CD4-positive, alpha-beta T cell treated with Interleukin-21 for 1 hour (primary cell): ENCODE measurements around the gene RIPOR3.

Experiments
- DNase-seq: peaks from one replicate; pipeline ENCODE4 v3.0.0-alpha.2; 2020

RIPOR3 gene

DNA sequence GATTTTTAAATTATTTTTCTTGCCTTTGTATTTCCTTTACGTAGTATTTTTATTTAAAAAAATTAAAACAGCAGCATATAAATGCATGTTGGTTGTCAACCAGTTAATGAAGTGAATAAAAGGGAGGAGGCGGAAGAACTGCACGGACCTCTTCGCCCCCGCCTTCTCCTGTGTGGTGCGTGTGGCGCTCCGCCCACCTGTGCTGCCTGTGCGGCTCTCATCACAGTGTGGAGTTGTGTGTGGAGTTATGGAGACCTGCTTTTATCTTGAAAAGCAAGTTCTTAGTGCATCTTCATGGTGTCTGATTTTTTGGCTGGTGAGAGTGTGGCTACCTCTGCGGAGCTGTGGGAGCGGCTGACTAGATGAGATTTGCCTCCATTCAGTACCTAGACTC, 122.8 kb downstream of the RIPOR3 start:
- no peak for DNase-seq

DNA sequence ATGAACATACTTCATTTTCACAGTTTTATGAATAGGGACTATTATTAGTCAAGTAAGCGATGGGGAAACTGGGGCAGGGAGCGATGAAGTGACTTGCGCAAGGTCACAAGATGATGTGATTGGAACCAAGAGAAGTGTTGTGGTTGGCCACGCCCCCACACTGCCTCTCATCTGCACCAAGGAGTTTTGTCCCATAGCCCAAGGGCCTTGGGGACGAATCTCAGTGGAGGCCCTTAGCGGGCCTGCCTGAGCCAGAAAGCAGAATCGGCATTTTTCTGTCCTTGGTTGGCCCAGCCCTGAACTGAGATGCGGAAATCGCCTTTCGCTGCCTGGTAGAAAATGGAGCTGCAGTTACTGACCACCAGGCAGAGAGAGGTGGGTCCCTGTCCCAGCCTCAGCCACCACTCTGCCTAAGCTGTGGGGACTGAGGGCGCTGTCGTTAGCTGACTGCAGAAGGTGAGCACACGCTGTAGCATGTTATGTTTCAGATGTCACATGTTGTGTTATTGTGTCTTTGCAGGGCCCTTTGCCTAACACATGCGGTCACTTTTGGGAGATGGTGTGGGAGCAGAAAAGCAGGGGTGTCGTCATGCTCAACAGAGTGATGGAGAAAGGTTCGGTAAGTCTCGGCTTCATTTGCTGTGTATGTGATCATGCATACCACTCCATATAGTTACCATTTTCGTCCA, 123.3 kb downstream of the RIPOR3 start:
- DNase-seq = no peak

DNA sequence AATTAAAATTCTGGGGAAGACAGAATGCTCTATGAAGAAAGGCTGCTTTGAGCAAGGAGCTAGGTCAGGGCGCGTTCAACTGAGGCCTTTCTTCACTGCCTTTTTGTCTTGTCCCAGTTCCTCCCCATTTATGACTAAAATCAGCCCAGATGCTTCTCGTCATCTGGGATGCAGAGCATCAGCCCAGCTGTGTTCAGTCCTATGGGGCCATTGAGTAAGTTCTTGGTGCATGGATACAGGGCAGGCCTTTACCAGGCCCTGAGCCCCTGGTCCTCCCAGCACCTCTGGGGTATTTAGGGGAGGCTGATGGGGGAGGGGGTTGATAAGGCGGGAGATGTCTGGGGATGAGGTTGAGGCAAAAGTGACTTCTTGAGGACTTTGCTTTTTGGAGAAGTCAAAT, 125.5 kb downstream of the RIPOR3 start:
- DNase-seq = no peak

DNA sequence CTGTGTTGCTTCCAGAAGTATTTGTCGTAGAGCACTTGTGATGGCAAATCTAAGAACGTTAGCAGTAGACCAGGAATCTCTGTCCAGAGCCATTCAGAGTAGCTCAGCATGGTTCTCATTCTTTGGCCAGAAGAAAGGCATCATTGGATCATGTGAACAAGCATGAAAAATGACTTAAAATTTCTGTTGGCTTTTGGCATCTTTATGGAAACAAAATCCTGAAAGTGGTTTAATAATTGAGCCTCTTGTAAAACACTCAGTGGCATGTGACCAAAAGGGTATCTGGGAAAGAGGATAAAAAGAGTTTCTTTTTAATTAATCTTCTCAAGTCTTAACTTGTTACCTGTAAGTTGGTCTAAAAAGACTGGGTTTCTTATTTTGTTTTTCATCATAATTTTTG, 126.0 kb downstream of the RIPOR3 start:
- no peak for DNase-seq

DNA sequence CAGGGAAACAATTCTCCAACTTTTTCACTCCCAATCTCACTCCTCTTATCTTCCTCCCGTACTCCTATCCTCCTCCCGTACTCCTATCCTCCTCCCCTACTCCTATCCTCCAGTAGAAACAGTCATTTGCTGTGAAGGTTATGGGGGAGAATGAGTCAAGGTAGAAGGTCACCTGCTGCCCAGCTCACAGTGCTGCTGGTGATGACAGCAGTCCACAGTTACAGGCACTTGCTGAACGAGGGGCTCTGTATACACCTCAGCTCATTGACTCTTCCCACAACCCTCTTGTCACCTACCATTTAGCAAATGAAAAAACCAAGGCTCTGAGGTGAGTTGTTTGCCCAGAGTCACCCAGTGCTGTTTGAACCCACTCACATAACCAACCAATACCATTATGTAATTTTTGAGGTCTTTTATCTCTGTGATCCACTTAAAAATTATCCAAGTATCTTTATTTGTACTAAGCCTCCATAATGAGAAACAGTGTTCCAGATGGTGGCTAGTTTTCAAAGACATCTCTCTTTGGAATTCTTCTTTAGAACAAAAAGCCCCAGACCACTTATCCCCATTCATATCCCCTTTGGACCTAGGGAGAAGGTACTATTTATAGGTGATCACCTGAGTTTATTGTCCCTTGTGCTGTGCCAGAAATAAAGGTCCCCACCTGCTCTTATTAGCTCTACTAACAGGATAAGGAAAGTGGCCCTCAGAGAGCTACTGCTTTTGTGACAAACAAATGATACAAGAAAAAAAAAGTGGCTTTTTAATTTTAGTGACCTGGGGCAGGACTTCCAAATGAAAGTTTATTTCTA, 128.0 kb downstream of the RIPOR3 start:
- no peak for DNase-seq

DNA sequence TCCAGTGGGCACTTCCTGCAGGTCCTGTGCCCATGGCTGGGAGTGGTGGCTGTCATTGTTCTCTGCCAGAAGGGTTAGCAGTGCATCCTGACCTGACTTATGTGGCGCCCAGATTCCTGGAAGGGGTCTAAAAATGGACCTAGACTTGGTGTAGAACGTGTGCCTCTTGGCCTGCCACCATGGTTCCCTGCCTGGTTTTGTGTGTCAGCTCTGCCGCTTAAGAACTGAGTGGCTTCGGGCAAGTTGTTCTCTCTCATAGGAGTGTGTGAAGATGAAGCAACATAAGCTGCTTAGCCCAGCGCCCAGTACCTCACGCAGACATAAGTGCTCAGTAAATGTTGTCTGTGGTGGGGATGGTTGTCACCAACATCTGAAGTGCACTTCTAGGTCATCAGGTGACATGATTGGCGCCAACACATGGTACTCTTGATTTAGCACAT, 129.1 kb downstream of the RIPOR3 start:
- DNase-seq = no peak

DNA sequence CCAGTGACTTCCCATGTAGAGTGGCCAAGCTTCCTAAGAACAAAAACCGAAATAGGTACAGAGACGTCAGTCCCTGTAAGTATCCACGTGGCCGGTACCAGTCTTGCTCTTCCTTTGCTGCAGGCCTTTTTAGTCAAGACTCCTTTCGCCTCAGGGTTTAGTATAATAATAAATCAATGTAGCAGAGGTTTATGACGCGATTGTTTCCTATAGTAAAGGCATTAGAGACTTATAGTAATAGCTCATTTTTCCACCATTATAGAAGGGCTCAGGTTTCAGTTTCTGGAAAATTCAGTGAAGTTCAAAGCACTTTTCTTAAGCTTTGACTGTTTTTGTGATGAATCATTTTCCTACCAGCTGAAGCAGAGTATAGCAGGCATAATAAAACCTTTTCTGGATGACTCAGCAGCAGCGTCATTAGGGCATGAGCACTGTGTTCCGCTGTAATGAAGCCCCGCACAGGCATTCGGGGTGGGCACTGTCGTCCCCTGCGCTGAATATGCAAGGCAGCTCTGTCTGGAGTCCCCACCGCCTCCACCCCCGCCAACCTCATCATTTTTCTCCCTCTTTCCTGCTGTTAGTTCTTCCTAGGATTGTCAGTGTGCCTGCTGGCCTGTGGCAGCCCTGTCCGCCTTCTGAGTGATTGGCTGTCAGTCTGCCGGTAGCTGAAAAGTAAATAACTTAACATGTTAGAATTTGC, 129.8 kb downstream of the RIPOR3 start:
- no peak for DNase-seq

DNA sequence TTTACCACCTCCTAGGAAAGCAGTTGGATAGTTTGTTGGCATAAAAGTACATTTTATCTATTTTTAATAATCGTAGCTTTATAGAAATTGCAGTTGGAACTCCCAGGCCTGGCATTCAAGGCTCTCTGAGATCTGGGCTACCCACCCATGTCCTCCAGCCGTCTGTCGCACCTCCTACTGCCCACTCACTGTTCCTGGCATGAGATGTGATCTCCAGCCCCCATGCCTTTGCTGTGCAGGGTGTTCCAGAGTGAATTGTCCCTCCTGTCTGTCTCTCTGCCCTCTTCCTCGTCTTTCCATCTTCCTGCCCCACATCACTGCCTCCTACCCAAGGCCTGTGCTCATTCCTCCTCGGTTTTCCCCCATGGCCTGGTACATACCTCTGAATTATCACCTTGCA, 130.5 kb downstream of the RIPOR3 start:
- no peak for DNase-seq

DNA sequence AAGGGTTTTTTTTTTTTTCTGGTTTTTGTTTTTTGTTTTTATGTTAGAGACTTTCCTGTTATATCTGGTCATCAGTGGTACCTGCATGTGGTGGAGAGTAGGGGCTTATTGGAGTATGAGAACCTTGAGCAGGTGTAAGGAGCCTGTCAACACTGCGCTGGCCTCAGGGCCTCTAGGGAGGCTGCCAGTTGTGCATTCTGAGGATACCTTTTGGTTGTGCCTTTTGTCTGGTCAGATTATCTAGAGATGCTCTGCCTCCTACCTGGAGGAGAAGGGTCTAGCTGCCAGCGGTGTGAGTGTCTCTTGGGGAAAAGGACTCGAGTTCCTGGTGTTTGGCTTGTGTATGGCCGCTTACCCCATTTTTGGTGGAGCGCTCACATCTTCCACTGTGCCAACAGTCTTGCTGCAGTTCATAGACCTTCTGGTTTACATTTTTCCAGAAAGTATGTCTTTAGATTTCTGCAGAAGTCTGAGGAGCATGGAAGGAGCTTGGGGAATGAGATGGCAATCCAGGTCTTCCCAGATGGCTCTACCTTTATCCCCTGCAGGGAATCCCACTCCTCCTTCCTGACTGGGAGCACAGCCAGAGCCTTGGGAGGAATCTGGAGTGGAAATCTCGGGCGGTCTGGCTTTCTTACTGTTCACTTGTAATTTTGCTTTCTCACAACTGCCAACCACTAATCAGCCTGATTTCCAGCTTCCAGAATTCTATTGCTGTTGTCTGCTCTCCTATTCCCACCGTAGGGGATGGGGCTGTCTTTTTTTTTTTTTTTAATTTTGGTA, 131.3 kb downstream of the RIPOR3 start:
- no peak for DNase-seq

DNA sequence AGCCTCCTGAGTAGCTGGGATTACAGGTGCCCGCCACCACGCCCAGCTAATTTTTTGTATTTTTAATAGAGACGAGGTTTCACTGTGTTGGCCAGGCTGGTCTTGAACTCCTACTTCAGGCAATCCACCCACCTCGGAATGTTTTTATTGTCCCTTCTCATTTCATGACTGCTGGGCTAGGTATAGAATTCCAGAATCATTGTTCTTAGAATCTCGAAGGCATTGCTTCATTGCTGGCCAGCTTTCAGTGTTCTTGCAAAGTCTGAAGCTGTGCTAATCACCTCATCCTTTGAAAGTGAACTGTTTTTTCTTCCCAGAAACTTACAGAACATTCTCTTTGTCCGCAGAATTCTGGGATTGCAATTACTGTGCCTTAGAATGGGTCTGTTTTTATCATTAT, 132.2 kb downstream of the RIPOR3 start:
- no peak for DNase-seq

DNA sequence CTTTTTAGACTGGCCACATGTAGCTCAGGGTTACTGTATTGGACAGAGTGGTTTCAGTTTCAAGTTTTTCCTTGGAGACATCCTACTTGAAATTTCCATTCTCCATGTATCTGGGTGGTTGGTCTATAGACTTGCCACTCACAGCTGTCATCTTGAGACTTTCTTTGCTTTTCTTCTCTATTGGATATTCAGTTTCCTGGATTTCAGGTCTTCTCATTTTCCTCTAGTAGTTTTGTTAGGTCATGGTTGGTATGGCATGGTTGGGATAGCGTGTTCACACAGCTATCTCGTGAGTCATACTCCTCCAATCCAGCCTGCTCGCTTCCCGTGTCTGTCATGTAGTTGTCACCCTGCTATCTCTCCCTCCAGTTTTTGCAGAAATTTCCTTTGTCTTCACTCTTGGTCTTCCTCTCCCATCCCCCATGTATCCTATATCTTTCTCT, 132.8 kb downstream of the RIPOR3 start:
- no peak for DNase-seq

DNA sequence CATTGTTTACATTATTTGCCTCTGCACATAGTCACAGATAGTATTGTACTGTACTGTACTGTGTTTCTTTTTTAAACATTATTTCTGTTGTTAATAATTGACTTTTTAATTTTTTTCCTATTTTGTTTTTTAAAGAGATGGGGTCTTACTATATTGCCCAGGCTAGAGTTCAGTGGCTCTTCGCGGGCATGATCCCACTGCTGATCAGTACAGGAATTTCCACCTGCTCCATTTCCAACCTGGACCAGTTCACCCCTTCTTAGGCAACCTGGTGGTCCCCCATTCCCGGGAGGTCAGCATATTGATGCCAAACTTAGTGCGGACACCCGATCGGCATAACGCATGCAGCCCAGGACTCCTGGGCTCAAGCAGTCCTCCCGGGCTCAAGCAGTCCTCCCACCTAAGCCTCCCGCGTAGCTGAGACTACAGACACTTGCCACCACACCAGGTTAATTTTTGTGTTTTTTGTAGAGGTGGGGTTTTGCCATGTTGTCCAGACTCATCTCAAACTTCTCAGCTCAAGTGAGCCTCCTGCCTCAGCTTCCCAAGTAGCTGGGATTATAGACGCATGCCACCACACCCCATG, 133.7 kb downstream of the RIPOR3 start:
- DNase-seq = no peak

DNA sequence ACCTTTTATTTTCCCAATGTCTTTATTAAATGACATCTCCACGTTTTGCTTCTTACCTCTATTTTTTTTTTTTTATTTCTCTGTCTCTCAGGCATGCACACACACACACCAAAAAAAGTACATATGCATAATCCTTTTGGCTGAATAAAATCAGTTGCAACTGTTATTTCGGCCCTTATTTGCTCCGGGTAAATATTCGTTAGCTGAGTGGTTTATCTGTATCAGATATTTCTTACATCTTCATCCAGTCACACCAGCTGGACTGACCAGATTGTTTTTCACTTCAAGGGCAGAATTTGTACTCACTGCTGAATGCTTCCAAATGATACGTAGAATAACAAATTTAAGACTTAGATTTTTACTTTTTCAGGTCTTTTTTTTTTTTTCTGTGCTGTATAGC, 135.7 kb downstream of the RIPOR3 start:
- no peak for DNase-seq

DNA sequence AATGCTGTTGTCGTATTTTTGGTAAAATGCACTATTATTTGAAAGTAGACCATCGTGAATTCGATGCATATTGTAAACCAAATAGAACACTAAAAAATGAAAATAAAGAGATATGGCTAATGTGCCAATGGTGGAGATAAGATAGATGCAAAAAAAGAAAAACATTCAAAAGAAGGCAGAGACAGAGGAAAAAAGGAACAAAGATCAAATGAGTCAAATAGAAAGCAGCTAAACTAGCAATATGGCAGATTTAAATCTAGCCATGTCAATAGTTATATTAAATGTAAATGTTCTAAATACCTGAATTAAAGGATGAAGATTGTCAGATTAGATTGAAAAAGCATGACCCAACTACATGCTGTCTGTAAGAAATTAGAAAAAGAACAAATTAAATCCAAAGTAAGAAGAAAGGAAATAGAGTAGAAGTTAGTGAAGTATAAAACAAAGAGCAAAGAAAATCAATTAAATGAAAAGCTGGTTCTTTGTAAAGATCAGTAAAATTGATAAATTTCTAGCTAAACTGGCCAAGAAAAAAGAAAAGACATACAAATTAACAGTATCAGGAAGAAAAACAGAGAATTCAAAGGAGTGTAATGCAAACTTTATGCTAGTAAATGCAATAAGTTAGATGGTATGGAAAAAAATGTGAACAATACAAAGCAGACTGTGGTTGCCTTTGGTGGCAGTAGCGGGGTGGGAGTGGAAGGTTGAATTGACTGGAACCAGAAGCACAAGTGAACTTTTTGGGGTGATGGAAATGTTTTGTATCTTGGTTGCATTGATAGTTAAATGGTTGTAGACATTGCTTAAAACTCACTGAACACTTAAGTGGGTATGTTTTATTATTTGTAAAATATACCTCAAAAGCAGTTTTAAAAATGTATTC, 136.4 kb downstream of the RIPOR3 start:
- DNase-seq = no peak

DNA sequence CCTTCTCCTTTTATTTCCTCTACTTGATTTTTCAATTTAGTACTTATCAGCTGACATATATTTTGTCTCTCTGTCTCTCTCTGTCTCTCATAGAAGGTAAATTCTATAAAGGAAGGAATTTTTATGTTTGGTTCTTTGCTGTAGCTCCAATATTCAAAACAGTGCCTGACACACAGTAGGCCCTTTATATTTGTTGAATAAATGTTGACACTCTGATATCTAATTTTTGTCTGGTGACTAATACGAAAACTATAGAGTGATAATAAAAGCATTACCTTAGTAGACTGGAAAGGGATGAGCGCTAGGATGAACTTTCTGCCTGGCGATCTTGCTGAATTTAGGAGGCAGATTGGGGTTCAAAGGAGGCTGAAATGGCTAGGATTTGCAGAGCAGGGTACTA, 138.4 kb downstream of the RIPOR3 start:
- DNase-seq = no peak

DNA sequence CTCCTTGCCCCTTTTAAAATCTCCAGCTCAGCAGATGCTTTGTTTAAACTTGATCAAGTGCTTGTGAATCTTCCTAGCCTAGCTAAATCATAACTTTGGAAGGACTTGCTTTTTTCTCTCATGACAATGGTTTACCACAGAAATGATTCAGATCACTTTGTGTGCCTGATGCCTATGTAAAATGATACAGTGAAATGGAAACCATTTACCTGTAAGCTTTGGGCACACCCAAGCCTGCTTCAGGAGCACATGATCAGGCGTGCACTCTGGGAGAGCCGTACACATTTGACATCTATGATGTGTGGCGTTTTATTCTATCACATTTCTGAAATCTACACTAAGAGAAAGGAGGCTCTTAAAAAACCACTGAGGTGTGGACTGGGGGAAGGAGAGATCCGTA, 140.1 kb downstream of the RIPOR3 start:
- DNase-seq = no peak

DNA sequence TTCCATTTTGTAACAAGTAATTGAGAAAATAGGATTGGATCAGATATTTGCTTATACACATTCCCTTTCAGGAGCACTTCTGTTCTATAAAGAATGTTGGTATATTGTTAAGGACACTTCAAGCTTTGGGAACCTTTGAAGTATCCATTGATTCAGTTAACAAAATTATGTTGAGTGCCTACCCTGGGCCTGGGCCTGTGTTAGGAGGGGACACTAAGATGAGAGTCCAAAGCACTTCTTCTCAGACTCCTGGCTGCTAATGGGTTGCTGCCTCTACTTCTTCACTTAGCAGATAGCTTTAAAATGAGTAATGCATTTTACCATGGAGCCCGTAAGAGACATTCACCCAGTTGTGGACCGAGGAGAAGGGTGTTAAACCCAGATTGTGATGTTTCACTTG, 140.8 kb downstream of the RIPOR3 start:
- DNase-seq = no peak

DNA sequence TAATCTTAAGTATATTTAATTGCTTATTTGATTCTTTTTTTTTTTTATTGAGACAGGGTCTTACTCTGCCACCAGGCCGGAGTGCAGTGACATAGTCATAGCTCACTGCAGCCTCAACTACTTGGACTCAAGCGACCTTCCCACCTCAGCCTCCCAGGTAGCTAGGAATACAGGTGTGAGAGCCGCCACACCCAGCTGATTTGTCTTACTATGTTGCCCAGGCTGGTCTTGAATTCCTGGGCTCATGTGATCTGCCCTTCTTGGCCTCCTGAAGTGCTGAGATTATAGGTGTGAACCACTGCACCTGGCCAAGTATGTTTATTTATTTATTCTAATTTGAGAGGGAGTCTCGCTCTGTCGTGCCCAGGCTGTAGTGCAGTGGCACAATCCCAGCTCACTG, 142.9 kb downstream of the RIPOR3 start:
- DNase-seq = no peak

DNA sequence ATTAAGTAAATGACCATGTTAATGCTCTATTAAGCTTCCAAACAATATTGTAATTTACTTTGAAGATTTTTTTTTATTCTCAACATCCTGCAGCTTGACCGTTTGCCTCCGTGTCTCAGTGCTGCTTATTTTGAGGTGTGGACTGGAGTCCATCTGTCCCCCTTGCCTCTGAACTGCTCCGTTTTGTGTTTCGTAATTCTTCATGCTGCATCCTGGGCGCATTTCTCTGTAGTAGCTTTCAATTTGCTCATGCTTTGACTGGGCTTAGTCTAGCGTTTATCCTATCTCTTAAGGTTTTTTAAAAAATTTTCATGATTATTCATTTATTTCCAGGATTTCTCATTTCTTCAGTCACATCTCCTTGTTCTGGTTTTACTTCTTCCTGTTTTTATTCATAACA, 143.4 kb downstream of the RIPOR3 start:
- DNase-seq = no peak

DNA sequence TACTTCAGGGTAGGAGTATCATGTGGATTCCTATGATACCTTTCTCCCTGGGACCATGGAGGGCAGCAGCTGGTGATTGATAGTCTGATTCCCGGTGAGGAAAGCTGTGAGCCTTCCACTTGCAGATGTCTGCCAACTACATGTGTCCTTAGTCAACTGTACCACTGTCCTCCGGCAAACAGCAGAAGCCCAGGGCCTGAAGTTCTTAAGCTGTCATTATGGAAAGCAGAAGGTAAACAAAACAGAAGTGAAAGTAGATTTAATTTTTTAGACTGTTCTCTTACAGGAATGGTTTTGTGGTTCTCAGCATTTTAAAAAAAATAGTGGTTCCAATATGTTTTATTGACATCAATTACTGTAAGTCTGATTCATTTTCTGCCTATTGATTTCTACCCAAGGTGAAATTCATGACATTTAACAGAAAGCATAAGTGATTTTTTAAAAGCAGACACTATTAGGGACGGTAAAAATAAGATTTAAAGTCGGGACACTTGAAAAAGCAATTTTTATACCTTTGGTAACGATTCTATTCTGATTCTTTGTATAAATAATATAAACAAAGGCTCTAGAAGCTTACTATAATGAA, 144.5 kb downstream of the RIPOR3 start:
- peak; percentile 34 for DNase-seq

DNA sequence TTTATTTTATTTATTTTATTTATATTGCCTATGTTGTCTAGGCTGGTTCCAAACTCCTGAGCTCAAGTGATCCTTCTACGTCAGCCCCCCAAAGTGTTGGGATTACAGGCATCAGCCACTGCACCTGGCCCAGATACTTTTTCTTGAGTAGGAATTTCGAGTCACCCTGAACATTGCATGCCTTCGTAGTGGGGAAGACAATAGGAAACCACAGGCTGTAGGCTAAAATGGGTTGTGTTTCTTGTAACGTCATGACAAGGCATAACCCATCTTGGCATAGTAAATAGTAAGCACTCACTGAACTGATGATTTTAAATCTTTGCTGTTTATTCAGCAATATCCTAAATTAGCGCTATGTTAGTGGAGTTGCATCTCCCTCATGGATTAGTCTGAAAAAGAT, 146.2 kb downstream of the RIPOR3 start:
- no peak for DNase-seq
